ENCODE measurements around the gene PARD6G. TPM values are rescaled to one million over a fixed set of nuclear protein-coding genes. Genes with fewer than 3 reads are reported as not detected.
A peak's percentile ranks its signal among the peaks of the same experiment; 100 is the strongest.

Gene PARD6G
- total RNA-seq, 1 experiment from 2014 or later: not detected

- no peaks in the 10 kb centered on the region for H4K20me1 ChIP-seq (ENCODE audit: insufficient read depth, low read depth, low read length)
- no peaks in the 10 kb centered on the region for H3K4me1 ChIP-seq (ENCODE audit: low read length)
- H3K79me2 ChIP-seq (ENCODE audit: low read length): no peaks in the 10 kb centered on the region
- H3K9me3 ChIP-seq (ENCODE audit: low read length): no peaks in the 10 kb centered on the region
- peak; percentile 61 for DNase-seq
- no peak overlapping the region for H3K27ac ChIP-seq (ENCODE audit: low read length)
- H2AFZ ChIP-seq (ENCODE audit: low read length): no peak overlapping the region
- no peaks in the 10 kb centered on the region for H3K9me2 ChIP-seq (replicated peaks; ENCODE audit: insufficient read depth, low read length)
- H3K27me3 ChIP-seq (ENCODE audit: low read length): no peaks in the 10 kb centered on the region
- H3K9ac ChIP-seq (ENCODE audit: low read length): no peak overlapping the region
- H3K36me3 ChIP-seq (ENCODE audit: insufficient read depth, low read length): no peaks in the 10 kb centered on the region
- H3K4me3 ChIP-seq (ENCODE audit: low read length): no peak overlapping the region
- no peak overlapping the region for H3K4me2 ChIP-seq (ENCODE audit: low read depth, low read length, poor library complexity, severe bottlenecking)
Observed at GRCh38 chr18:80200171-80200931, 47.0 kb downstream of the PARD6G start.

GRCh38 chr18:80198994-80199748 lies 48.1 kb downstream of the PARD6G start:
- Histone ChIP-seq H3K36me3 (ENCODE audit: insufficient read depth, low read length) (no peaks in the 10 kb centered on the region), H3K79me2 (ENCODE audit: low read length) (no peaks in the 10 kb centered on the region), H3K4me1 (ENCODE audit: low read length) (no peaks in the 10 kb centered on the region), H2AFZ (ENCODE audit: low read length) (no peak overlapping the region), H3K9me3 (ENCODE audit: low read length) (no peaks in the 10 kb centered on the region), H3K9ac (ENCODE audit: low read length) (no peak overlapping the region), H3K27me3 (ENCODE audit: low read length) (no peaks in the 10 kb centered on the region), H3K4me3 (ENCODE audit: low read length) (no peak overlapping the region), H3K4me2 (ENCODE audit: low read depth, low read length, poor library complexity, severe bottlenecking) (no peak overlapping the region), H3K27ac (ENCODE audit: low read length) (no peak overlapping the region), H4K20me1 (ENCODE audit: insufficient read depth, low read depth, low read length) (no peaks in the 10 kb centered on the region), H3K9me2 (replicated peaks; ENCODE audit: insufficient read depth, low read length) (no peaks in the 10 kb centered on the region)
- DNase-seq: no peak

- no peaks in the 10 kb centered on the region for H3K4me1 ChIP-seq (ENCODE audit: low read length)
- H3K9me2 ChIP-seq (replicated peaks; ENCODE audit: insufficient read depth, low read length): no peaks in the 10 kb centered on the region
- no peak overlapping the region for H2AFZ ChIP-seq (ENCODE audit: low read length)
- no peak overlapping the region for H3K4me3 ChIP-seq (ENCODE audit: low read length)
- no peaks in the 10 kb centered on the region for H3K27me3 ChIP-seq (ENCODE audit: low read length)
- no peak overlapping the region for H3K9ac ChIP-seq (ENCODE audit: low read length)
- H3K4me2 ChIP-seq (ENCODE audit: low read depth, low read length, poor library complexity, severe bottlenecking): no peak overlapping the region
- H4K20me1 ChIP-seq (ENCODE audit: insufficient read depth, low read depth, low read length): no peaks in the 10 kb centered on the region
- H3K79me2 ChIP-seq (ENCODE audit: low read length): no peaks in the 10 kb centered on the region
- H3K9me3 ChIP-seq (ENCODE audit: low read length): no peaks in the 10 kb centered on the region
- no peak for DNase-seq
- no peaks in the 10 kb centered on the region for H3K36me3 ChIP-seq (ENCODE audit: insufficient read depth, low read length)
- H3K27ac ChIP-seq (ENCODE audit: low read length): no peak overlapping the region
Observed at GRCh38 chr18:80198391-80198790, 48.9 kb downstream of the PARD6G start.

GRCh38 chr18:80197528-80197927 lies 49.8 kb downstream of the PARD6G start:
- H3K36me3 ChIP-seq (ENCODE audit: insufficient read depth, low read length): no peaks in the 10 kb centered on the region
- H4K20me1 ChIP-seq (ENCODE audit: insufficient read depth, low read depth, low read length): no peaks in the 10 kb centered on the region
- H3K27me3 ChIP-seq (ENCODE audit: low read length): no peaks in the 10 kb centered on the region
- DNase-seq: no peak
- H3K79me2 ChIP-seq (ENCODE audit: low read length): no peaks in the 10 kb centered on the region
- no peak overlapping the region for H3K9ac ChIP-seq (ENCODE audit: low read length)
- H3K4me1 ChIP-seq (ENCODE audit: low read length): no peaks in the 10 kb centered on the region
- H3K9me3 ChIP-seq (ENCODE audit: low read length): no peaks in the 10 kb centered on the region
- H2AFZ ChIP-seq (ENCODE audit: low read length): no peak overlapping the region
- H3K9me2 ChIP-seq (replicated peaks; ENCODE audit: insufficient read depth, low read length): no peaks in the 10 kb centered on the region
- H3K4me3 ChIP-seq (ENCODE audit: low read length): no peak overlapping the region
- no peak overlapping the region for H3K4me2 ChIP-seq (ENCODE audit: low read depth, low read length, poor library complexity, severe bottlenecking)
- H3K27ac ChIP-seq (ENCODE audit: low read length): no peak overlapping the region

- Histone ChIP-seq H3K9me3 (ENCODE audit: low read length) (no peaks in the 10 kb centered on the region), H3K27me3 (ENCODE audit: low read length) (no peaks in the 10 kb centered on the region), H3K27ac (ENCODE audit: low read length) (no peak overlapping the region), H3K9me2 (replicated peaks; ENCODE audit: insufficient read depth, low read length) (no peaks in the 10 kb centered on the region), H4K20me1 (ENCODE audit: insufficient read depth, low read depth, low read length) (no peaks in the 10 kb centered on the region), H3K79me2 (ENCODE audit: low read length) (no peaks in the 10 kb centered on the region), H3K36me3 (ENCODE audit: insufficient read depth, low read length) (no peaks in the 10 kb centered on the region), H3K4me3 (ENCODE audit: low read length) (no peak overlapping the region), H2AFZ (ENCODE audit: low read length) (no peak overlapping the region), H3K4me2 (ENCODE audit: low read depth, low read length, poor library complexity, severe bottlenecking) (no peak overlapping the region), H3K9ac (ENCODE audit: low read length) (no peak overlapping the region), H3K4me1 (ENCODE audit: low read length) (no peaks in the 10 kb centered on the region)
- DNase-seq: no peak
Observed at GRCh38 chr18:80196528-80197320, 50.6 kb downstream of the PARD6G start.

GRCh38 chr18:80194874-80195570 lies 52.3 kb downstream of the PARD6G start:
- no peak overlapping the region for H3K27ac ChIP-seq (ENCODE audit: low read length)
- no peaks in the 10 kb centered on the region for H3K9me3 ChIP-seq (ENCODE audit: low read length)
- no peak overlapping the region for H3K4me3 ChIP-seq (ENCODE audit: low read length)
- H3K36me3 ChIP-seq (ENCODE audit: insufficient read depth, low read length): no peaks in the 10 kb centered on the region
- DNase-seq: no peak
- no peaks in the 10 kb centered on the region for H4K20me1 ChIP-seq (ENCODE audit: insufficient read depth, low read depth, low read length)
- H3K9me2 ChIP-seq (replicated peaks; ENCODE audit: insufficient read depth, low read length): no peaks in the 10 kb centered on the region
- H3K9ac ChIP-seq (ENCODE audit: low read length): no peak overlapping the region
- no peak overlapping the region for H2AFZ ChIP-seq (ENCODE audit: low read length)
- H3K79me2 ChIP-seq (ENCODE audit: low read length): no peaks in the 10 kb centered on the region
- H3K4me2 ChIP-seq (ENCODE audit: low read depth, low read length, poor library complexity, severe bottlenecking): no peak overlapping the region
- H3K27me3 ChIP-seq (ENCODE audit: low read length): no peaks in the 10 kb centered on the region
- H3K4me1 ChIP-seq (ENCODE audit: low read length): no peaks in the 10 kb centered on the region

GRCh38 chr18:80193701-80194100 lies 53.6 kb downstream of the PARD6G start:
- Histone ChIP-seq H3K9me3 (ENCODE audit: low read length) (no peaks in the 10 kb centered on the region), H3K4me1 (ENCODE audit: low read length) (no peaks in the 10 kb centered on the region), H4K20me1 (ENCODE audit: insufficient read depth, low read depth, low read length) (no peaks in the 10 kb centered on the region), H3K4me3 (ENCODE audit: low read length) (no peak overlapping the region), H2AFZ (ENCODE audit: low read length) (no peak overlapping the region), H3K9me2 (replicated peaks; ENCODE audit: insufficient read depth, low read length) (no peaks in the 10 kb centered on the region), H3K79me2 (ENCODE audit: low read length) (no peaks in the 10 kb centered on the region), H3K27ac (ENCODE audit: low read length) (no peak overlapping the region), H3K36me3 (ENCODE audit: insufficient read depth, low read length) (no peaks in the 10 kb centered on the region), H3K27me3 (ENCODE audit: low read length) (no peaks in the 10 kb centered on the region), H3K4me2 (ENCODE audit: low read depth, low read length, poor library complexity, severe bottlenecking) (no peak overlapping the region), H3K9ac (ENCODE audit: low read length) (no peak overlapping the region)
- no peak for DNase-seq
